Ishikawa (cell line): ENCODE results near the gene CEACAM21.

Experiments used
- CEBPB ChIP-seq: IDR thresholded peaks from 2 replicates; pipeline ENCODE4 v1.6.1; 2012
- CREB1 ChIP-seq: IDR thresholded peaks from 2 replicates; pipeline ENCODE4 v1.6.1; 2012; ENCODE audit warnings: low read depth
- EP300 ChIP-seq: IDR thresholded peaks from 2 replicates; pipeline ENCODE4 v1.6.1; 2012; ENCODE audit warnings: borderline replicate concordance
- FOXM1 ChIP-seq: IDR thresholded peaks from 2 replicates; pipeline ENCODE4 v1.6.1; 2012; ENCODE audit warnings: low read depth, borderline replicate concordance
- NFIC ChIP-seq: IDR thresholded peaks from 2 replicates; pipeline ENCODE4 v1.6.1; 2012
- RAD21 ChIP-seq: IDR thresholded peaks from 2 replicates; pipeline ENCODE4 v1.6.1; 2012; ENCODE audit warnings: low read depth
- TAF1 ChIP-seq: IDR thresholded peaks from 2 replicates; pipeline ENCODE4 v1.6.1; 2012; ENCODE audit warnings: low read depth, mild to moderate bottlenecking
- TCF12 ChIP-seq: IDR thresholded peaks from 2 replicates; pipeline ENCODE4 v1.6.1; 2012; ENCODE audit warnings: low read depth
- TEAD4 ChIP-seq: IDR thresholded peaks from 2 replicates; pipeline ENCODE4 v1.6.1; 2012
- YY1 ChIP-seq: IDR thresholded peaks from 2 replicates; pipeline ENCODE4 v1.6.1; 2012; ENCODE audit warnings: low read depth
- ZBTB7A ChIP-seq: IDR thresholded peaks from 2 replicates; pipeline ENCODE4 v1.6.1; 2012; ENCODE audit warnings: low read depth
- TF ChIP-seq, protein P1 (sequence below): IDR thresholded peaks from 2 replicates; pipeline ENCODE4 v1.6.1; 2012; ENCODE audit warnings: low read depth, mild to moderate bottlenecking
- TF ChIP-seq, protein P2 (sequence below): IDR thresholded peaks from 2 replicates; pipeline ENCODE4 v1.6.1; 2012
- TF ChIP-seq, protein P3 (sequence below): IDR thresholded peaks from 2 replicates; pipeline ENCODE4 v1.6.1; 2012

DNA sequence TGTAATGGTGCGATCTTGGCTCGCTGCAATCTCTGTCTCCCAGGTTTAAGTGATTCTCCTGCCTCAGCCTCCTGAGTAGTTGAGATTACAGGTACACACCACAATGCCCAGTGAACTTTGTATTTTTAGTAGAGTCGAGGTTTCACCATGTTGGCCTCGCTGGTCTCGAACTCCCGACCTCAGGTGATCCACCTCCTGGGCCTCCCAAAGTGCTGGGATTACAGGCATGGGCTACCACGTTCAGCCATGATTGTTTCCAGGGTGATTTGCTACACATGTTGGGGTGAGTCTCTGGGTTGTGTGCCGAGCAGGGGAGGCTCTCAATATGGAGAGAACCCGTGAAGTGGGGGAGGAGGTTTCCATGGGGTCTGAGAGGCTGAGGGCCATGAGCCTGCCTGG lies 24.8 kb upstream of the CEACAM21 start:
- TF ChIP-seq, protein P1, sequence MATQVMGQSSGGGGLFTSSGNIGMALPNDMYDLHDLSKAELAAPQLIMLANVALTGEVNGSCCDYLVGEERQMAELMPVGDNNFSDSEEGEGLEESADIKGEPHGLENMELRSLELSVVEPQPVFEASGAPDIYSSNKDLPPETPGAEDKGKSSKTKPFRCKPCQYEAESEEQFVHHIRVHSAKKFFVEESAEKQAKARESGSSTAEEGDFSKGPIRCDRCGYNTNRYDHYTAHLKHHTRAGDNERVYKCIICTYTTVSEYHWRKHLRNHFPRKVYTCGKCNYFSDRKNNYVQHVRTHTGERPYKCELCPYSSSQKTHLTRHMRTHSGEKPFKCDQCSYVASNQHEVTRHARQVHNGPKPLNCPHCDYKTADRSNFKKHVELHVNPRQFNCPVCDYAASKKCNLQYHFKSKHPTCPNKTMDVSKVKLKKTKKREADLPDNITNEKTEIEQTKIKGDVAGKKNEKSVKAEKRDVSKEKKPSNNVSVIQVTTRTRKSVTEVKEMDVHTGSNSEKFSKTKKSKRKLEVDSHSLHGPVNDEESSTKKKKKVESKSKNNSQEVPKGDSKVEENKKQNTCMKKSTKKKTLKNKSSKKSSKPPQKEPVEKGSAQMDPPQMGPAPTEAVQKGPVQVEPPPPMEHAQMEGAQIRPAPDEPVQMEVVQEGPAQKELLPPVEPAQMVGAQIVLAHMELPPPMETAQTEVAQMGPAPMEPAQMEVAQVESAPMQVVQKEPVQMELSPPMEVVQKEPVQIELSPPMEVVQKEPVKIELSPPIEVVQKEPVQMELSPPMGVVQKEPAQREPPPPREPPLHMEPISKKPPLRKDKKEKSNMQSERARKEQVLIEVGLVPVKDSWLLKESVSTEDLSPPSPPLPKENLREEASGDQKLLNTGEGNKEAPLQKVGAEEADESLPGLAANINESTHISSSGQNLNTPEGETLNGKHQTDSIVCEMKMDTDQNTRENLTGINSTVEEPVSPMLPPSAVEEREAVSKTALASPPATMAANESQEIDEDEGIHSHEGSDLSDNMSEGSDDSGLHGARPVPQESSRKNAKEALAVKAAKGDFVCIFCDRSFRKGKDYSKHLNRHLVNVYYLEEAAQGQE = no peak
- no peak for TF ChIP-seq TAF1
- TF ChIP-seq CREB1 = no peak
- TF ChIP-seq, protein P2, sequence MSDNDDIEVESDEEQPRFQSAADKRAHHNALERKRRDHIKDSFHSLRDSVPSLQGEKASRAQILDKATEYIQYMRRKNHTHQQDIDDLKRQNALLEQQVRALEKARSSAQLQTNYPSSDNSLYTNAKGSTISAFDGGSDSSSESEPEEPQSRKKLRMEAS = no peak
- no peak for TF ChIP-seq CEBPB
- TF ChIP-seq, protein P3, sequence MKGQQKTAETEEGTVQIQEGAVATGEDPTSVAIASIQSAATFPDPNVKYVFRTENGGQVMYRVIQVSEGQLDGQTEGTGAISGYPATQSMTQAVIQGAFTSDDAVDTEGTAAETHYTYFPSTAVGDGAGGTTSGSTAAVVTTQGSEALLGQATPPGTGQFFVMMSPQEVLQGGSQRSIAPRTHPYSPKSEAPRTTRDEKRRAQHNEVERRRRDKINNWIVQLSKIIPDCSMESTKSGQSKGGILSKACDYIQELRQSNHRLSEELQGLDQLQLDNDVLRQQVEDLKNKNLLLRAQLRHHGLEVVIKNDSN = no peak
- no peak for TF ChIP-seq NFIC
- TF ChIP-seq TCF12 = no peak
- no peak for TF ChIP-seq FOXM1
- TF ChIP-seq YY1 = no peak
- TF ChIP-seq EP300 = no peak
- TF ChIP-seq RAD21 = no peak
- TF ChIP-seq TEAD4 = no peak
- TF ChIP-seq ZBTB7A = no peak
